Measurements from ENCODE around the gene CCNB2.
A peak's percentile ranks its signal among the peaks of the same experiment; 100 is the strongest.

CCNB2 gene

GRCh38 chr15:59099162-59099685 is 5.7 kb upstream of the CCNB2 start:
- Histone ChIP-seq H3K9ac (ENCODE audit: low read length) (no peak overlapping the region), H2AFZ (ENCODE audit: low read depth, low read length, severe bottlenecking) (no peak overlapping the region), H3K27ac (ENCODE audit: low read depth, low read length) (no peak overlapping the region), H4K20me1 (ENCODE audit: low read depth, low read length) (no peaks in the 10 kb centered on the region), H3K36me3 (ENCODE audit: low read length) (peaks cover 19% of the 10 kb centered on the region), H3K9me3 (ENCODE audit: insufficient read depth, low read length) (no peaks in the 10 kb centered on the region), H3F3A (ENCODE audit: insufficient read depth) (peaks cover 3% of the 10 kb centered on the region; the same call in 1 of the 2 replicates), H3K79me2 (ENCODE audit: insufficient read depth, low read length) (no peaks in the 10 kb centered on the region), H3K9me2 (replicated peaks; ENCODE audit: insufficient read depth, low read length) (no peaks in the 10 kb centered on the region), H3K4me3 (ENCODE audit: insufficient read depth, low read length, poor library complexity, severe bottlenecking) (no peak overlapping the region), H3K4me2 (ENCODE audit: low read depth, low read length, poor library complexity, severe bottlenecking) (no peak overlapping the region), H3K27me3 (ENCODE audit: low read length) (no peaks in the 10 kb centered on the region)
- TF ChIP-seq, protein P1, sequence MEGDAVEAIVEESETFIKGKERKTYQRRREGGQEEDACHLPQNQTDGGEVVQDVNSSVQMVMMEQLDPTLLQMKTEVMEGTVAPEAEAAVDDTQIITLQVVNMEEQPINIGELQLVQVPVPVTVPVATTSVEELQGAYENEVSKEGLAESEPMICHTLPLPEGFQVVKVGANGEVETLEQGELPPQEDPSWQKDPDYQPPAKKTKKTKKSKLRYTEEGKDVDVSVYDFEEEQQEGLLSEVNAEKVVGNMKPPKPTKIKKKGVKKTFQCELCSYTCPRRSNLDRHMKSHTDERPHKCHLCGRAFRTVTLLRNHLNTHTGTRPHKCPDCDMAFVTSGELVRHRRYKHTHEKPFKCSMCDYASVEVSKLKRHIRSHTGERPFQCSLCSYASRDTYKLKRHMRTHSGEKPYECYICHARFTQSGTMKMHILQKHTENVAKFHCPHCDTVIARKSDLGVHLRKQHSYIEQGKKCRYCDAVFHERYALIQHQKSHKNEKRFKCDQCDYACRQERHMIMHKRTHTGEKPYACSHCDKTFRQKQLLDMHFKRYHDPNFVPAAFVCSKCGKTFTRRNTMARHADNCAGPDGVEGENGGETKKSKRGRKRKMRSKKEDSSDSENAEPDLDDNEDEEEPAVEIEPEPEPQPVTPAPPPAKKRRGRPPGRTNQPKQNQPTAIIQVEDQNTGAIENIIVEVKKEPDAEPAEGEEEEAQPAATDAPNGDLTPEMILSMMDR (IDR thresholded peaks at IDR 0.05; ENCODE audit: insufficient read depth, low read length, poor library complexity, severe bottlenecking): no peak
- no peak for TF ChIP-seq EZH2phosphoT487 (conservative IDR thresholded peaks at IDR 0.05; ENCODE audit: low read length)

GRCh38 chr15:59104602-59104911 is 389 bp upstream of the CCNB2 start:
- Histone ChIP-seq H3K9ac (ENCODE audit: low read length) (peak overlapping the region; percentile 87), H3K4me3 (ENCODE audit: insufficient read depth, low read length, poor library complexity, severe bottlenecking) (peak overlapping the region; percentile 45), H3K36me3 (ENCODE audit: low read length) (peaks cover 22% of the 10 kb centered on the region), H4K20me1 (ENCODE audit: low read depth, low read length) (no peaks in the 10 kb centered on the region), H3K79me2 (ENCODE audit: insufficient read depth, low read length) (peaks cover 30% of the 10 kb centered on the region), H3K4me2 (ENCODE audit: low read depth, low read length, poor library complexity, severe bottlenecking) (peak overlapping the region; percentile 89), H3K9me3 (ENCODE audit: insufficient read depth, low read length) (no peaks in the 10 kb centered on the region), H3K27me3 (ENCODE audit: low read length) (no peaks in the 10 kb centered on the region), H3K9me2 (replicated peaks; ENCODE audit: insufficient read depth, low read length) (no peaks in the 10 kb centered on the region), H2AFZ (ENCODE audit: low read depth, low read length, severe bottlenecking) (peak overlapping the region; percentile 90), H3K27ac (ENCODE audit: low read depth, low read length) (peak overlapping the region; percentile 77), H3F3A (ENCODE audit: insufficient read depth) (peaks cover 7% of the 10 kb centered on the region; the same call in 1 of the 2 replicates)
- no peak for TF ChIP-seq EZH2phosphoT487 (conservative IDR thresholded peaks at IDR 0.05; ENCODE audit: low read length)
- TF ChIP-seq, protein P1 (IDR thresholded peaks at IDR 0.05; ENCODE audit: insufficient read depth, low read length, poor library complexity, severe bottlenecking): no peak

DNA sequence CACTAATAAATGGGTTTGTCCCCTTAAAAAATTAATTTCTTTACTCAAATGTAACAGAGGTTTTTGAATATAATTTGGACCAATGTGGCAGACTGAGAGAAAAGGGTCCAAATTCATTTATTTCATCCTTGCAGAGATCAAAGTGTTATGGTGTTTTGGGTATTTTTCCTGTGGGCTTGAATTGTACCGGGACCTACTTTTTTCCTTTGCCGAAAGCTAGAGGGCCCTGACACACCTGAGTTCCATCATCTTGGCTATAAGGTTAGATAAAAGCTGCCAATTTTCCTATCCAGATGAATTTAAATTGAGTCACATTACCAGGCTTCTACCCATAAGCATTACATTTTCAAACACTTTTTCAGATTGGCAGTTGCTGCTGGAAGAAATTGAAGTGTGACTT is 908 bp downstream of the CCNB2 start:
- no peaks in the 10 kb centered on the region for H4K20me1 ChIP-seq (ENCODE audit: low read depth, low read length)
- H3K79me2 ChIP-seq (ENCODE audit: insufficient read depth, low read length): peaks cover 41% of the 10 kb centered on the region
- no peaks in the 10 kb centered on the region for H3K9me3 ChIP-seq (ENCODE audit: insufficient read depth, low read length)
- no peaks in the 10 kb centered on the region for H3K27me3 ChIP-seq (ENCODE audit: low read length)
- peak overlapping the region; percentile 87 for H3K9ac ChIP-seq (ENCODE audit: low read length)
- H3F3A ChIP-seq (ENCODE audit: insufficient read depth): peaks cover 14% of the 10 kb centered on the region; the same call in 1 of the 2 replicates
- peak overlapping the region; percentile 67 for H3K27ac ChIP-seq (ENCODE audit: low read depth, low read length)
- no peak for TF ChIP-seq EZH2phosphoT487 (conservative IDR thresholded peaks at IDR 0.05; ENCODE audit: low read length)
- TF ChIP-seq, protein P1 (IDR thresholded peaks at IDR 0.05; ENCODE audit: insufficient read depth, low read length, poor library complexity, severe bottlenecking): peak; percentile 14
- peak overlapping the region; percentile 89 for H3K4me2 ChIP-seq (ENCODE audit: low read depth, low read length, poor library complexity, severe bottlenecking)
- H3K36me3 ChIP-seq (ENCODE audit: low read length): peaks cover 30% of the 10 kb centered on the region
- H2AFZ ChIP-seq (ENCODE audit: low read depth, low read length, severe bottlenecking): peak overlapping the region; percentile 69
- no peaks in the 10 kb centered on the region for H3K9me2 ChIP-seq (replicated peaks; ENCODE audit: insufficient read depth, low read length)
- peak overlapping the region; percentile 79 for H3K4me3 ChIP-seq (ENCODE audit: insufficient read depth, low read length, poor library complexity, severe bottlenecking)
